Measurements from ENCODE around the gene NTNG2.

Gene NTNG2

GRCh38 chr9:132238992-132239391 lies 77.1 kb downstream of the NTNG2 start:
- Mint-ChIP-seq H3K27ac (no peak overlapping the region), H3K4me3 (peak overlapping the region in 1 of 3 experiments; percentile 45), H3K9me3 (no peaks in the 10 kb centered on the region), H3K27me3 (ENCODE audit: low read depth) (peaks cover 77% of the 10 kb centered on the region), H3K4me1 (peaks cover 15% of the 10 kb centered on the region), H3K36me3 (ENCODE audit: low read depth) (no peaks in the 10 kb centered on the region)
- TF ChIP-seq CTCF (IDR thresholded peaks at IDR 0.05; ENCODE audit: unreplicated experiment in 3 of 3): no peak

- Mint-ChIP-seq H3K4me1 (peaks cover 16% of the 10 kb centered on the region), H3K27me3 (ENCODE audit: low read depth) (peaks cover 79% of the 10 kb centered on the region), H3K36me3 (ENCODE audit: low read depth) (no peaks in the 10 kb centered on the region), H3K27ac (no peak overlapping the region), H3K4me3 (peak overlapping the region in 1 of 3 experiments; percentile 33), H3K9me3 (no peaks in the 10 kb centered on the region)
- no peak for TF ChIP-seq CTCF (IDR thresholded peaks at IDR 0.05; ENCODE audit: unreplicated experiment in 3 of 3)
Measured at GRCh38 chr9:132239518-132239917, 77.7 kb downstream of the NTNG2 start.

GRCh38 chr9:132239999-132240840 lies 78.4 kb downstream of the NTNG2 start:
- peak overlapping the region; percentile 53 to 75 (median 61) for H3K4me3 Mint-ChIP-seq
- H3K36me3 Mint-ChIP-seq (ENCODE audit: low read depth): no peaks in the 10 kb centered on the region
- no peak for TF ChIP-seq CTCF (IDR thresholded peaks at IDR 0.05; ENCODE audit: unreplicated experiment in 3 of 3)
- H3K27ac Mint-ChIP-seq: no peak overlapping the region
- peaks cover 80% of the 10 kb centered on the region for H3K27me3 Mint-ChIP-seq (ENCODE audit: low read depth)
- no peaks in the 10 kb centered on the region for H3K9me3 Mint-ChIP-seq
- H3K4me1 Mint-ChIP-seq: peaks cover 13% of the 10 kb centered on the region

GRCh38 chr9:132240841-132241482 lies 79.1 kb downstream of the NTNG2 start:
- peaks cover 78% of the 10 kb centered on the region for H3K27me3 Mint-ChIP-seq (ENCODE audit: low read depth)
- no peak for TF ChIP-seq CTCF (IDR thresholded peaks at IDR 0.05; ENCODE audit: unreplicated experiment in 3 of 3)
- no peaks in the 10 kb centered on the region for H3K9me3 Mint-ChIP-seq
- peak overlapping the region; percentile 91 to 96 (median 94) for H3K4me3 Mint-ChIP-seq
- peaks cover 14% of the 10 kb centered on the region for H3K4me1 Mint-ChIP-seq
- H3K36me3 Mint-ChIP-seq (ENCODE audit: low read depth): no peaks in the 10 kb centered on the region
- peak overlapping the region; percentile 64 to 91 (median 73) for H3K27ac Mint-ChIP-seq

GRCh38 chr9:132241483-132241839 lies 79.6 kb downstream of the NTNG2 start:
- Mint-ChIP-seq H3K9me3 (no peaks in the 10 kb centered on the region), H3K36me3 (ENCODE audit: low read depth) (no peaks in the 10 kb centered on the region), H3K4me3 (peak overlapping the region; percentile 91 to 96 (median 94)), H3K4me1 (peaks cover 19% of the 10 kb centered on the region), H3K27ac (peak overlapping the region; percentile 64 to 91 (median 73)), H3K27me3 (ENCODE audit: low read depth) (peaks cover 78% of the 10 kb centered on the region)
- no peak for TF ChIP-seq CTCF (IDR thresholded peaks at IDR 0.05; ENCODE audit: unreplicated experiment in 3 of 3)

Data from nephron (organoid).